Mononuclear cell (primary cell): ENCODE measurements around the gene NOM1. TPM values are rescaled to one million over a fixed set of nuclear protein-coding genes. Genes with fewer than 3 reads are reported as not detected.
"Not testable (repeated sequence)": the region's sequence is repeated elsewhere in the genome, so short reads cannot be mapped to it uniquely, and the experiment has no call there.

Experiments
- H3K27me3 ChIP-seq: 2 replicates; pipeline ENCODE4 v1.6.0; 2011; ENCODE audit warnings: low read length, control low read depth; ENCODE audit not compliant: insufficient read depth
- H3K4me1 ChIP-seq: 2 replicates; pipeline ENCODE4 v1.5.1; 2011; ENCODE audit warnings: mild to moderate bottlenecking, low read length, control low read depth; ENCODE audit not compliant: insufficient read depth
- H3K4me3 ChIP-seq: 2 replicates; pipeline ENCODE4 v1.5.1; 2011; ENCODE audit warnings: mild to moderate bottlenecking, low read length, moderate library complexity
- H3K9me3 ChIP-seq: 2 replicates; pipeline ENCODE4 v1.5.1; 2011; ENCODE audit warnings: low read depth, mild to moderate bottlenecking, control low read depth, low read length
- total RNA-seq: library from RNA; depleted of rRNA; stranded (reverse); fragments of >200 nt; gene quantifications from one replicate; pipeline ENCODE4 v1.2.3, GENCODE V29; 2012

Gene NOM1
- total RNA-seq, 1 donor = 17.3 TPM

GRCh38 chr7:156929789-156930539 is 19.5 kb upstream of the NOM1 start:
- no peak overlapping the region for H3K4me3 ChIP-seq
- H3K27me3 ChIP-seq = no peaks in the 10 kb centered on the region
- no peaks in the 10 kb centered on the region for H3K4me1 ChIP-seq
- no peaks in the 10 kb centered on the region for H3K9me3 ChIP-seq

- no peak overlapping the region for H3K4me3 ChIP-seq
- no peaks in the 10 kb centered on the region for H3K4me1 ChIP-seq
- H3K27me3 ChIP-seq = no peaks in the 10 kb centered on the region
- no peaks in the 10 kb centered on the region for H3K9me3 ChIP-seq
Measured at GRCh38 chr7:156932006-156932405, 17.5 kb upstream of the NOM1 start.

- Histone ChIP-seq H3K27me3 (no peaks in the 10 kb centered on the region), H3K9me3 (no peaks in the 10 kb centered on the region), H3K4me3 (no peak overlapping the region), H3K4me1 (no peaks in the 10 kb centered on the region)
Measured at GRCh38 chr7:156935250-156935649, 14.3 kb upstream of the NOM1 start.

- not testable (repeated sequence) for H3K27me3 ChIP-seq, H3K4me3 ChIP-seq, H3K4me1 ChIP-seq, H3K9me3 ChIP-seq
Measured at GRCh38 chr7:156936766-156937165, 12.7 kb upstream of the NOM1 start.

GRCh38 chr7:156940421-156941122 is 8.9 kb upstream of the NOM1 start:
- H3K4me1 ChIP-seq = no peaks in the 10 kb centered on the region
- no peak overlapping the region for H3K4me3 ChIP-seq
- no peaks in the 10 kb centered on the region for H3K9me3 ChIP-seq
- H3K27me3 ChIP-seq = peaks cover 11% of the 10 kb centered on the region

- Histone ChIP-seq H3K4me1 (no peaks in the 10 kb centered on the region), H3K4me3 (no peak overlapping the region), H3K9me3 (no peaks in the 10 kb centered on the region), H3K27me3 (peaks cover 11% of the 10 kb centered on the region)
Measured at GRCh38 chr7:156941393-156942182, 7.9 kb upstream of the NOM1 start.

- Histone ChIP-seq H3K4me3 (no peak overlapping the region), H3K4me1 (no peaks in the 10 kb centered on the region), H3K9me3 (no peaks in the 10 kb centered on the region), H3K27me3 (peaks cover 11% of the 10 kb centered on the region)
Measured at GRCh38 chr7:156942708-156943090, 6.8 kb upstream of the NOM1 start.

GRCh38 chr7:156943091-156944041 is 6.1 kb upstream of the NOM1 start:
- Histone ChIP-seq H3K9me3 (no peaks in the 10 kb centered on the region), H3K4me3 (no peak overlapping the region), H3K4me1 (no peaks in the 10 kb centered on the region), H3K27me3 (peaks cover 11% of the 10 kb centered on the region)

GRCh38 chr7:156944876-156945275 is 4.6 kb upstream of the NOM1 start:
- Histone ChIP-seq H3K9me3 (no peaks in the 10 kb centered on the region), H3K4me3 (no peak overlapping the region), H3K27me3 (peaks cover 11% of the 10 kb centered on the region), H3K4me1 (peaks cover 7% of the 10 kb centered on the region)

GRCh38 chr7:156947120-156947843 is 2.2 kb upstream of the NOM1 start:
- Histone ChIP-seq H3K27me3 (peaks cover 11% of the 10 kb centered on the region), H3K9me3 (no peaks in the 10 kb centered on the region), H3K4me1 (peaks cover 29% of the 10 kb centered on the region), H3K4me3 (no peak overlapping the region)

GRCh38 chr7:156948361-156948760 is 1.2 kb upstream of the NOM1 start:
- Histone ChIP-seq H3K9me3 (no peaks in the 10 kb centered on the region), H3K4me3 (peak overlapping the region; percentile 97), H3K27me3 (peaks cover 11% of the 10 kb centered on the region), H3K4me1 (peaks cover 29% of the 10 kb centered on the region)

GRCh38 chr7:156950381-156950858 is 908 bp downstream of the NOM1 start:
- H3K4me3 ChIP-seq = peak overlapping the region; percentile 97
- peaks cover 29% of the 10 kb centered on the region for H3K4me1 ChIP-seq
- no peaks in the 10 kb centered on the region for H3K9me3 ChIP-seq
- peaks cover 2% of the 10 kb centered on the region for H3K27me3 ChIP-seq

- not testable (repeated sequence) for H3K9me3 ChIP-seq, H3K27me3 ChIP-seq, H3K4me3 ChIP-seq
- peaks cover 29% of the 10 kb centered on the region for H3K4me1 ChIP-seq
Measured at GRCh38 chr7:156953215-156953614, 3.7 kb downstream of the NOM1 start.

- Histone ChIP-seq H3K9me3 (no peaks in the 10 kb centered on the region), H3K4me1 (peaks cover 22% of the 10 kb centered on the region), H3K4me3 (no peak overlapping the region), H3K27me3 (no peaks in the 10 kb centered on the region)
Measured at GRCh38 chr7:156954941-156955340, 5.4 kb downstream of the NOM1 start.
